AG09309 (cell line): Measurements from ENCODE around the gene CA5B.

Experiments
- DNase-seq: peaks from one replicate; pipeline ENCODE4 v3.0.0-alpha.2; 2010; ENCODE audit warnings: low read depth
- H3K4me3 ChIP-seq: 2 replicates; pipeline ENCODE4 v1.5.1; 2011; ENCODE audit warnings: mild to moderate bottlenecking, low read depth, low read length, moderate library complexity; ENCODE audit not compliant: control insufficient read depth
- CTCF ChIP-seq: IDR thresholded peaks from 2 replicates; pipeline ENCODE4 v1.5.1; 2011; ENCODE audit warnings: mild to moderate bottlenecking, low read depth, low read length, inconsistent platforms; ENCODE audit not compliant: insufficient read depth, control insufficient read depth; ENCODE audit errors: missing control alignments

CA5B gene

DNA sequence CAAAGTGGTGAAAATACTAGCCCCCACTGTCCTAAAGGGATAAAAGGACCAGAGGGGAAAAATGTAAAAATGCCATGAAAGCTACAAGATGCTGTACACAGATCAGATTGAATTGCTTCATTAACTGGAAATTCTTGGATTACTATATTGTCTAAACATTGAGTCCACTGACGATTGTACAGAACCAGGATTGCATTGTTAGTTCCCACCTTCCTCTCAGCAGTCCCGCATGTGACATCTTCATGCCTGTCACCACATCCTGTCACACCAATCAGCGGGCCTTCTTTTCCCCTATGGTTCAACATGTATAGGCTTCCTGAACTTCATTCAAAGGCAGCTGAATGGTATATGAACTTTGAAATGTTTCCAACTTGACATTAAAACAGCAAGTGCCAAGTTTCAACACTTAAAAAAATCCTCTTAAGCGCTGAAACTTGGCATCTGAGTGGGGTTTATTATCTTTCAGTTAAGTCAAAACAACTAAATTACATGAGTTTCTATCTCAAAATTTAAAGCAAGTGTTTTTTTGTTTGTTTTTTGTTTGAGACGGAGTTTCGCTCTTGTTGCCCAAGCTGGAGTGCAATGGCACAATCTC is 76.8 kb downstream of the CA5B start:
- TF ChIP-seq CTCF: no peak
- no peak overlapping the region for H3K4me3 ChIP-seq
- no peak for DNase-seq

DNA sequence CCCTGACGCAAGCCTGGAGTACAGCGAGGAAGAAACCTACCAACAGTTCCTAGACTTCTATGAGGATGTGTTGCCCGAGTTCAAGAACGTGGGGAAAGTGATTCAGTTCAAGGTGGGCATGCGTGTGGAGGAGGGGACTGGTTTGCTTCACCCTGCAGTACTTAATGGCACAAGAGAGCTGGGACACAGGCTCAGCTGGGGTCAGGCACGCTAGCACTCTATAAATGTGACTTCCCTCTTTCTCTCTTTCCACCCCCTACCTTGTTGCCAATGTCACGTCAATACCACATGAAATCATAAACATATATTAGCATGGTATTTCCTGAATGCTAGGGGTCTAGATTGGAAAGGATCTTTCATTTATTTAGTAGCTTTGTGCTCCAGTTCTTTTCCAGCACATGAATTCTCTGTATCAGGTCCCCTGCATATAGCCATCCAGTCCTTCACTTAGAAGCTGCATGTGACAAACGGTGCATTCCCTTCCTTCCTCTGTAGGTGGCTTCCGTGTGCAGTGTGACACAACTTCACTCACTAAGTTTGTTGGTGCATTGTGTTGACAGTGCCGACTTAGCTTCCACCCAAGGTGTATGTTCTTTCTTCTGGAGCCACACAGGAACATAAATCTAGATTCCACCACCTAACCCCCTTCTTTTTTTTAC is 77.8 kb downstream of the CA5B start:
- no peak overlapping the region for H3K4me3 ChIP-seq
- TF ChIP-seq CTCF: peak; percentile 32
- no peak for DNase-seq

DNA sequence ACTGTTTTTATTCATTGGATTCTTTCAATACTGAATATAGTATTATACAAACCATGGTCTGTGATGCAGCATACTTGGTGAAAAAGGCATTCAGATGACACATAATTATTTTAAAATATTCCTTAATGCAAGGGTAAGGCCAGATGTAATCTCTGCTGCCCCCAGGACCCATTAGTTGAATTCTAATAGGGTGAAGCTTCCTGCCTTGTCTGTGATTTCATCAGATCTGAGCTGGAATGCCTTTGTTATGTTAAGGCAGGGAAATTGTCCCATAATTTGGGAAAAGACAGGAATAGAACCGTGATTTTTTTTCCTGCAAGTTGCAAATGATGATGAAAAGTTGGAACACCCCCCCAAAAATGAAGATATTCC is 78.4 kb downstream of the CA5B start:
- no peak overlapping the region for H3K4me3 ChIP-seq
- DNase-seq: no peak
- TF ChIP-seq CTCF: no peak

GRCh38 chrX:15816886-15817285 is 78.8 kb downstream of the CA5B start:
- no peak for DNase-seq
- no peak overlapping the region for H3K4me3 ChIP-seq
- no peak for TF ChIP-seq CTCF

DNA sequence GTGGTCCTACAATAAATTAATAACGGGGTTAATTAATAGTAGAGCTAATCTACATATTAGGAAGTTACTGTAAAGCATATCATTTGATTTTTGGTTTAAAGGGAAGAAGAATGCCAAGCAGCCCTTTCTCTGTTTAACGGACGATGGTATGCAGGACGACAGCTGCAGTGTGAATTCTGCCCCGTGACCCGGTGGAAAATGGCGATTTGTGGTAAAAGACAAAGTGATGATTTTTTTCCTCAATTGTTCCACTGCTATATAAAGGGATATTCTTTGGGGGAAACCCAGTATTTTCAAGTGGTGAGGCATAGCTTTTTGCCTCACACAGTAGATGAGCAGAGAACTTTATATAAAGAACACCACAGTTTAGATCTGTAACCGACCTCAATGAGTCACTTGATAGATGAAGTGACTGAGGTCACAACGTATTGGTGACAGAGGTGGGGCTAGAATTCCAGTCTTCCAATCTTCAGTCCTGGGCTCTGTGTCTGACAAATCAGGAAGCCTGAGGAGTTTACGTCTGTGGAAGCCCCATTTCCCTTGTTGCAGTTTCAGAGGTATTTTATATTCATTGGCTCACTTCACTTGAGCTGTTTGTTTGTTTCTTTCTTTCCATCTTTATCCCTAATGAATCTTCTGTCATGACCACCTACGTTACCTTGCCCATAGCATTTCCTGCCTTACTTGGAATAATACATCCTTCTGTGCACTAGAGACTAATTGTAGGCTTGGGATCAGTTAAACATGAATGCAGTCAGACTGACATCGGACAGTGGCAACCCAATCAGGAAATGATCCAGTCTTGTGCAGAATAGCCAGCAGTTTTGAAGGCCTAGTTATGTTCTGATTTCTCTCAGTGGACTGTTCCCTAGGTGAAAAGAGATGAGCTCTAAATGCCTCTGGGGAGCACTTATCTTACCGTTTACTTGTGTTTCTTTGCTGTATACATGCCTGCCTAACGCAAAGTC is 82.3 kb downstream of the CA5B start:
- no peak for DNase-seq
- TF ChIP-seq CTCF: no peak
- no peak overlapping the region for H3K4me3 ChIP-seq

DNA sequence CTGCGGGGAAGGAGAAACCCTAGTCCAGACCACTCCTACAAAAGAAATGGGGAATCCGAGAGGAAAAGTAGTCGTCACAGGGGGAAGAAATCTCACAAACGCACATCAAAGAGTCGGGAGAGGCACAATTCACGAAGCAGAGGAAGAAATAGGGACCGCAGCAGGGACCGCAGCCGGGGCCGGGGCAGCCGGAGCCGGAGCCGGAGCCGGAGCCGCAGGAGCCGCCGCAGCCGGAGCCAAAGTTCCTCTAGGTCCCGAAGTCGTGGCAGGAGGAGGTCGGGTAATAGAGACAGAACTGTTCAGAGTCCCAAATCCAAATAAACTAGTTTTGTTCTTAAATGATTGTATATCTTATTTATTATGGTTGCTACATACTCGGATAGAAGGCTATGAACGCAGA is 84.9 kb downstream of the CA5B start:
- no peak for DNase-seq
- H3K4me3 ChIP-seq: no peak overlapping the region
- no peak for TF ChIP-seq CTCF
